A375 (cell line): ENCODE results near the gene EFNA2. TPM values are rescaled to one million over a fixed set of nuclear protein-coding genes. Genes with fewer than 3 reads are reported as not detected.

Experiments used
- total RNA-seq: library from RNA; depleted of rRNA; stranded (reverse); fragments of >200 nt; shearing (Covaris generic); gene quantifications from 2 replicates; pipeline ENCODE4 v1.2.3, GENCODE V29; 2014; rRNA removed

Gene EFNA2
- not detected in 2 replicates for total RNA-seq

DNA sequence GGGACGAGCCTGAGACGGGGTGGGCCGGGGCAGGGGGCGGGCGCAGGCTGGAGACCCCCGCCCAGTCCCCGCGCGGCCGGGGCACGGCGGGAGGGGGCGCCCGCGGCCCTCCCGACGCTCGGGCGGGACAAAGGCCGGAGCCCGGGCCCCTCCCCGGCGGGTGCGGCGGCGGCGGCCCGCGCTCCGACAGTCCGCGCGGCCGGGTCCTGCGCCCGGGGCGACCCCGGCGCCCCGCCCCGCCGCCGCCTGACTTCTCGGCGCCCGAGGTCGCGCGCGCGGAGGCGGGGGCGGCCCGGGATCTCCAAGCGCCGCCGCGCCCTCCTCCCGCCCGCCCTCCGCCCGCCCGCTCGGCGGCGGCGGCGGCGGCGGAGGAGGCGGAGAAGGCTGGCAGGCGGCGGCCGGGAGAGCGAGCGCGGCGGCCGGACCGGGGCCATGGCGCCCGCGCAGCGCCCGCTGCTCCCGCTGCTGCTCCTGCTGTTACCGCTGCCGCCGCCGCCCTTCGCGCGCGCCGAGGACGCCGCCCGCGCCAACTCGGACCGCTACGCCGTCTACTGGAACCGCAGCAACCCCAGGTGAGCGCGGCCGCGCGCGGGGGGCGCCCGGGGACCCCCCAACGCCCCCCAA lies at the start of gene EFNA2:
TSS of gene EFNA2 (plus strand) at position 137 of the 624 bp plus-strand sequence. CDS start at position 433, 296 bp downstream.

DNA sequence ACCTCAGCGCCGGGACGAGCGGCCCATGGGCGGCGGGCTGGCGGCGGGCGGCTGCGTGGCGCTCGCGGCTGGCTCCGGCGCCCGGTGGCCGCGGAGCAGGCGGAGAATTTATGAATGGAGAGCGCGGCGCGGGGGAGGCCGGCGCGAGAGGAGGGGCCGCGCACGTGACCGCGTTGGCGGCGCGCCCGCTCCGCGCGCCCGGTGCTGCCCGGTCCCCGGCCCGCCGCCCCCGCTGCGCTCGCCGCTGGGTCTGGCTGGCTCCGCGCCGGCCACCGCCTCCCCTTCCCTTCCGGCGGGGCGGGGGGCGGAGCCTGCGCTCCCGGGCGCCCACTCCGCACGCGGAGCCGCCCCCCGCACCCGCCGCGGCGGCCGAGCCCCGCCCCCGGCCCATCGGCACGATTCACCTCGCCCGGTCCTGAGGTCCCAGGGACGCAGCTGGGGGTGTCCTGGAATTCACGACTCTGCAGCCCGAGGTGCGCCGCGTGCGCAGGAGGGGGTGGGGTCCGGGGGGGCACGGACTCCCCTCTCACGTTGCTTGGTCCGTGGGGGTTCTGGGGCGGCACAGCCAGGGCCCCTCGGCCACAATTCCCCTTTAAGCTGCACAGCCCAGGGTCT lies 47.8 kb upstream of the EFNA2 start, which contains the start of gene CBARP:
TSS of gene CBARP (minus strand) at position 252 of the 615 bp plus-strand sequence. CDS start 1,905 bp downstream, outside the sequence.

DNA sequence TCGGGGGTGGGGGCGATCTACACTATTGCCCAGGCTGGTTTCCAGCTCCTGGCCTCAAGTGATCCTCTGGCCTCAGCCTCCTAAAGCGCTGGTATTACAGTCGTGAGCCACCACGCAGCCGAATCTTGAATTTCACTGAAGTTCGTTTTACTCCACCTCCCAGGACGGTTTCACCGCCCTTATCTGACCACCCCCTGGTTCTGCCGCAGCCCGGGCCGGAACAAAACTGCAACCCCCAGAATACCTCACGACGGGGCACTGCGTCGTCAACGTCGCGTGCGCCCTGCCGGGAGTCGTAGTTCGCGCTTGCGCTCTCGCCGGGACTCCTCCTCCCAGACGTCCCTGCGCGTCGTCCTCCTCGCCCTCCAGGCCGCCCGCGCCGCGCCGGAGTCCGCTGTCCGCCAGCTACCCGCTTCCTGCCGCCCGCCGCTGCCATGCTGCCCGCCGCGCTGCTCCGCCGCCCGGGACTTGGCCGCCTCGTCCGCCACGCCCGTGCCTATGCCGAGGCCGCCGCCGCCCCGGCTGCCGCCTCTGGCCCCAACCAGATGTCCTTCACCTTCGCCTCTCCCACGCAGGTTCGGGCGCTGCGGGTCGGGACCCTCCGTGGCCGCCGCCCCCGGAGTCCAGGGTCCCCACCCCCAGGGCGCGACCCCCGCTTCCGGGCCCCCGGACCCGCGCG lies 44.1 kb upstream of the EFNA2 start, which contains the start of gene ATP5F1D:
TSS of gene ATP5F1D (plus strand) at position 335 of the 679 bp plus-strand sequence. CDS start at position 435, 100 bp downstream.

DNA sequence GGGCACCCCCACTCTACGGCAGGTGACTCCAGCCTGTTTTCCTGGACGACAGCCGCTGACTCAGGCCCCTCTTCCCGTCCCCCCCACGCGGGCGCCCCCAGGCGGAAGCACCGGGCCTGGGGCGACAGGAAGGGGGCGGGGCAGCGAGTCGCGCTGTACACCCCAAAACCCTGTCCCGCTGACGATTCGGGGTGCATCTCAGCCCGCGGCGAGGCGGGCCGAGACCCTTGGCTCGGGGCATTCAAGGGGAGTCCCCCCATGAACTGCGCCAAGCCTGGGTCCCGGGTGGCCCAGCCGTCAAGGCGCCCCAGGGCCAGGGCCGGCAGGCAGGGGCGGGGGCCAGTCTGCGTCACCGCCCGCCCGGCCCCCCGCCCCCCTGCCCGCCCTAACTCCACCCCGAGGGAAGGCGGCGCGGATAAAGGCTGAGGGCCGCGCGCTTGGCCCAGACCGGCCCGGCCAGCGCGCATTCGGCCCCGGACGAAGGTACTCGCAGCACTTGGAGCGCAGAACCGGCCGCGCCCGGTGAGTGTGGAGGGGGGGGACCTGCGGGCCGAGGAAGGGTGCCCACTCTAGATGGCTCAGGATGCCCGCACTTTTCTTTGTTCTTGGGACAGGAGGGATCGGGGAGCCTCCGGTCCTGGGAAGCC lies 37.4 kb upstream of the EFNA2 start, which contains the start of gene MIDN:
TSS of gene MIDN (plus strand) at position 445 of the 647 bp plus-strand sequence. CDS start 1,714 bp downstream, outside the sequence.

DNA sequence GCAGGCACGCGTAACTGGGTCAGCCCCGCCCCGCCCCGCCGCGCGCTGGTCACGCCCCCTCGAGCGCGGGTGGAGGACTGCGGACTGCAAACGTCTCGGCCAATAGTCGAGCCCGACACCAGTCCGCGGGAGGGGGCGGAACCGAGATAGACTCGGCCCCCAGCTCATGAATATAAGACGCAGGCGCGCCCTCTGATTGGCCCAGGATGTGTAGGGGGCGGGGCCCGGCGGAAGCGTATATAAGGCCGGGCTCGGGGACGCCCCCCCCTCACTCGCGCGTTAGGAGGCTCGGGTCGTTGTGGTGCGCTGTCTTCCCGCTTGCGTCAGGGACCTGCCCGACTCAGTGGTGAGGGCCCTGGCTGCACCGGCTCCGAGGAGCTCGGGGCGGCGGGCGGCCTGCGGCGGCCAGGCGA lies 16.6 kb upstream of the EFNA2 start, which contains the start of gene CIRBP:
TSS of gene CIRBP (plus strand) at position 268 of the 413 bp plus-strand sequence. CDS start 1,602 bp downstream, outside the sequence.

DNA sequence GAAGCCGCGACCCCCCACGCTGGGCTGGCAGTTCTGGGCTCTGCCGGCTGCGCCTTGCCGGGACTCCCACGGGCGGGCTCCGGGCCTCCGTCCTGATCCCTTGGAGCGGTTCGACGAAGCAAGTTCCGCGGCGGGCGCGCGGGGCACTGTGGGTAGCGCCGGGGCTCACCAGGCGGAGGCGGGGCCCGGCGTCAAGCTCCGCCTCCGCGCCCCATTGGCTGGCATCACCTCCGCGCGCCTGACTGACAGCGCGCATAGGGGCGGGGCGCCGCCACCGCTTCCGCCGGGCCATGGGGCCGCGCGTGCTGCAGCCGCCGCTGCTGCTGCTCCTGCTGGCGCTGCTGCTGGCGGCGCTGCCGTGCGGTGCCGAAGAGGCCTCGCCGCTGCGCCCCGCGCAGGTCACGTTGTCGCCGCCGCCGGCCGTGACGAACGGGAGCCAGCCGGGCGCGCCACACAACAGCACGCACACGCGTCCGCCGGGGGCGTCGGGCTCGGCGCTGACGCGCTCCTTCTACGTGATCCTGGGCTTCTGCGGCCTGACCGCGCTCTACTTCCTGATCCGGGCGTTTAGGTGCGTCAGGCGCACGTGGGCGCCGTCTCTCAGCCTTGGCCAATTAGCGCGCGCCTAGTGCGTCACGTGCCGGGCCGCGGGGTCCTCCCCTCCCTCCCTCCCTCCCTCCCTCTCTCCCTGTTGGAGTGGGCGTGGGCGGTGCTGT lies 10.3 kb upstream of the EFNA2 start, which contains the start of gene FAM174C:
TSS of gene FAM174C (plus strand) at position 271 of the 716 bp plus-strand sequence. CDS start at position 291, 20 bp downstream.

Other genes with a start within 250 kb of the EFNA2 start
- 4.0 and 4.8 TPM in 2 replicates for gene ABCA7, start 245.8 kb upstream of the EFNA2 start, total RNA-seq
- 9.0 and 12.4 TPM in 2 replicates for gene ARHGAP45, start 218.7 kb upstream of the EFNA2 start, total RNA-seq
- gene POLR2E, start 190.5 kb upstream of the EFNA2 start, total RNA-seq = 101 and 102 TPM in 2 replicates
- 308 and 310 TPM in 2 replicates for gene GPX4, start 181.9 kb upstream of the EFNA2 start, total RNA-seq
- 55.9 and 64.7 TPM in 2 replicates for gene SBNO2, start 111.6 kb upstream of the EFNA2 start, total RNA-seq
- 43.7 and 46.0 TPM in 2 replicates for gene STK11, start 80.1 kb upstream of the EFNA2 start, total RNA-seq
- gene CBARP, start 47.9 kb upstream of the EFNA2 start, total RNA-seq = 2.1 and 3.9 TPM in 2 replicates
- gene ATP5F1D, start 44.1 kb upstream of the EFNA2 start, total RNA-seq = 58.3 and 78.6 TPM in 2 replicates
- gene MIDN, start 37.3 kb upstream of the EFNA2 start, total RNA-seq = 11.2 and 13.6 TPM in 2 replicates
- gene CIRBP, start 16.5 kb upstream of the EFNA2 start, total RNA-seq = 180 and 209 TPM in 2 replicates
- 50.3 and 76.0 TPM in 2 replicates for gene FAM174C, start 10.3 kb upstream of the EFNA2 start, total RNA-seq
- gene NDUFS7, start 98.0 kb downstream of the EFNA2 start, total RNA-seq = 80.9 and 92.5 TPM in 2 replicates
- gene GAMT, start 115.7 kb downstream of the EFNA2 start, total RNA-seq = 47.7 and 51.0 TPM in 2 replicates
- gene DAZAP1, start 121.7 kb downstream of the EFNA2 start, total RNA-seq = 154 and 161 TPM in 2 replicates
- gene RPS15, start 152.5 kb downstream of the EFNA2 start, total RNA-seq = 1,695 and 1,967 TPM in 2 replicates
- gene APC2, start 164.2 kb downstream of the EFNA2 start, total RNA-seq = 0.45 and 1.1 TPM in 2 replicates
- 31.7 and 31.9 TPM in 2 replicates for gene C19orf25, start 193.3 kb downstream of the EFNA2 start, total RNA-seq
- gene PCSK4, start 204.5 kb downstream of the EFNA2 start, total RNA-seq = 0.98 and 1.6 TPM in 2 replicates
- 3.8 and 4.6 TPM in 2 replicates for gene REEP6, start 205.3 kb downstream of the EFNA2 start, total RNA-seq
- 2.3 and 3.8 TPM in 2 replicates for gene ADAMTSL5, start 227.1 kb downstream of the EFNA2 start, total RNA-seq
- gene PLK5, start 238.2 kb downstream of the EFNA2 start, total RNA-seq = not detected in 2 replicates